ENCODE measurements around the gene TPRN. TPM values are rescaled to one million over a fixed set of nuclear protein-coding genes. Genes with fewer than 3 reads are reported as not detected.
"Not testable (repeated sequence)": the region's sequence is repeated elsewhere in the genome, so short reads cannot be mapped to it uniquely, and the experiment has no call there.

TPRN gene
- total RNA-seq, 2 donors from 2014 or later = 6.4 to 6.8 TPM

GRCh38 chr9:137244486-137245449, 44.2 kb upstream of the TPRN start:
- no peak overlapping the region for H3K27ac ChIP-seq
- peaks cover 23% of the 10 kb centered on the region for H3K36me3 ChIP-seq
- H3K4me3 ChIP-seq = no peak overlapping the region
- TF ChIP-seq, protein P1, sequence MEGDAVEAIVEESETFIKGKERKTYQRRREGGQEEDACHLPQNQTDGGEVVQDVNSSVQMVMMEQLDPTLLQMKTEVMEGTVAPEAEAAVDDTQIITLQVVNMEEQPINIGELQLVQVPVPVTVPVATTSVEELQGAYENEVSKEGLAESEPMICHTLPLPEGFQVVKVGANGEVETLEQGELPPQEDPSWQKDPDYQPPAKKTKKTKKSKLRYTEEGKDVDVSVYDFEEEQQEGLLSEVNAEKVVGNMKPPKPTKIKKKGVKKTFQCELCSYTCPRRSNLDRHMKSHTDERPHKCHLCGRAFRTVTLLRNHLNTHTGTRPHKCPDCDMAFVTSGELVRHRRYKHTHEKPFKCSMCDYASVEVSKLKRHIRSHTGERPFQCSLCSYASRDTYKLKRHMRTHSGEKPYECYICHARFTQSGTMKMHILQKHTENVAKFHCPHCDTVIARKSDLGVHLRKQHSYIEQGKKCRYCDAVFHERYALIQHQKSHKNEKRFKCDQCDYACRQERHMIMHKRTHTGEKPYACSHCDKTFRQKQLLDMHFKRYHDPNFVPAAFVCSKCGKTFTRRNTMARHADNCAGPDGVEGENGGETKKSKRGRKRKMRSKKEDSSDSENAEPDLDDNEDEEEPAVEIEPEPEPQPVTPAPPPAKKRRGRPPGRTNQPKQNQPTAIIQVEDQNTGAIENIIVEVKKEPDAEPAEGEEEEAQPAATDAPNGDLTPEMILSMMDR (IDR thresholded peaks at IDR 0.05) = no peak
- H3K4me1 ChIP-seq = peaks cover 0 to 33% of the 10 kb centered on the region in 2 donors
- H3K9me3 ChIP-seq = no peaks in the 10 kb centered on the region
- no peaks in the 10 kb centered on the region for H3K27me3 ChIP-seq
- DNase-seq (ENCODE audit: low spot score) = no peak

DNA sequence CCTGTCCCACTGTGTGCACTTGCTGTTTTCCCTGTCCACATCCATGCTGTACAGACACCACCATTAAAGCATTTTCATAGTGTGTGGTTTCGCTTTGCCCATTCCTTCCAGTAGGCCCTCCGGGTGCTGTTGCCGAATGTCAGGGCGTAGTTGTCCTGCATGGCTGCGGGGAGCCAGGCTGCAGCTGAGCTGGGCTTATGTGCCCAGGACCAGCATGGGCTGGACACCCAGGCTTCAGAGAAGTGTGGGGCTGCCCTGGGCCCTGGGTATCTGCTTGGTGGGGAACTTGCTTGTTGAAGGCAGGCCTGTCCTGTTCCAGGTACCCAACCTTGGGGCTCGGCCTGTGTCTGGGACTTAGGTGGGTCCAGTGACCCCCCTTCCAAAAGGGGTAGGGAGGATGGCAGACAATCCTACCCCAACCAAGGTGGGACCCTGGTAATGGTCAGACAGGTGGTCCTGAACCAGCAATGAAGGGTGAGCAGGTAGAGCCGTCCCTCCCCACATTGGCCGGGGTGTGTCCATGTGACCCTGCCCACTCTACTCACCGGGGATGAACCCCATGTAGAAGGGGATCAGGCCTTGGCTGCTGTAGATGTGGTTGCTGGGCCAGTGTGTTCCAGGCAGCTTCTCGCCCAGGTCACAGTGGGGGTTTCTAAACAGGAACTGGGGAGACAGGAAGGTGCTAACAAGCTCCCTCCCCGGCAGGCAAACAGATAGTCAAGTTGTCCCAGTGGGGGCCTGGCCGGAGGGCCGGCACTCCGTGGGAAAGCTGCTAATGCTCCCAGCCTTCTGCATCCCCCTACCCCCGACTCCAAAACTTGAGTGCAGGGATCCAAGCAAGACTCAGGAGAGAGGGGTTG, 43.3 kb upstream of the TPRN start:
- DNase-seq (ENCODE audit: low spot score) = no peak
- Histone ChIP-seq H3K36me3 (peaks cover 23% of the 10 kb centered on the region), H3K4me1 (peaks cover 0 to 40% of the 10 kb centered on the region in 2 donors), H3K27me3 (no peaks in the 10 kb centered on the region), H3K4me3 (no peak overlapping the region), H3K27ac (no peak overlapping the region), H3K9me3 (no peaks in the 10 kb centered on the region)
- TF ChIP-seq, protein P1 (IDR thresholded peaks at IDR 0.05) = no peak

DNA sequence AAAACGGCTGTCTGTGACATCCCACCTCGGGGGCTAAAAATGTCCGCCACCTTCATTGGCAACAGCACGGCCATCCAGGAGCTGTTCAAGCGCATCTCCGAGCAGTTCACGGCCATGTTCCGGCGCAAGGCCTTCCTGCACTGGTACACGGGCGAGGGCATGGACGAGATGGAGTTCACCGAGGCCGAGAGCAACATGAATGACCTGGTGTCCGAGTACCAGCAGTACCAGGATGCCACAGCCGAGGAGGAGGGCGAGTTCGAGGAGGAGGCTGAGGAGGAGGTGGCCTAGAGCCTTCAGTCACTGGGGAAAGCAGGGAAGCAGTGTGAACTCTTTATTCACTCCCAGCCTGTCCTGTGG, 42.7 kb upstream of the TPRN start:
- not testable (repeated sequence) for H3K27ac ChIP-seq; H3K27me3 ChIP-seq; DNase-seq (ENCODE audit: low spot score); H3K4me3 ChIP-seq; H3K9me3 ChIP-seq
- H3K36me3 ChIP-seq = peaks cover 23% of the 10 kb centered on the region
- H3K4me1 ChIP-seq = peaks cover 0 to 46% of the 10 kb centered on the region in 2 donors

DNA sequence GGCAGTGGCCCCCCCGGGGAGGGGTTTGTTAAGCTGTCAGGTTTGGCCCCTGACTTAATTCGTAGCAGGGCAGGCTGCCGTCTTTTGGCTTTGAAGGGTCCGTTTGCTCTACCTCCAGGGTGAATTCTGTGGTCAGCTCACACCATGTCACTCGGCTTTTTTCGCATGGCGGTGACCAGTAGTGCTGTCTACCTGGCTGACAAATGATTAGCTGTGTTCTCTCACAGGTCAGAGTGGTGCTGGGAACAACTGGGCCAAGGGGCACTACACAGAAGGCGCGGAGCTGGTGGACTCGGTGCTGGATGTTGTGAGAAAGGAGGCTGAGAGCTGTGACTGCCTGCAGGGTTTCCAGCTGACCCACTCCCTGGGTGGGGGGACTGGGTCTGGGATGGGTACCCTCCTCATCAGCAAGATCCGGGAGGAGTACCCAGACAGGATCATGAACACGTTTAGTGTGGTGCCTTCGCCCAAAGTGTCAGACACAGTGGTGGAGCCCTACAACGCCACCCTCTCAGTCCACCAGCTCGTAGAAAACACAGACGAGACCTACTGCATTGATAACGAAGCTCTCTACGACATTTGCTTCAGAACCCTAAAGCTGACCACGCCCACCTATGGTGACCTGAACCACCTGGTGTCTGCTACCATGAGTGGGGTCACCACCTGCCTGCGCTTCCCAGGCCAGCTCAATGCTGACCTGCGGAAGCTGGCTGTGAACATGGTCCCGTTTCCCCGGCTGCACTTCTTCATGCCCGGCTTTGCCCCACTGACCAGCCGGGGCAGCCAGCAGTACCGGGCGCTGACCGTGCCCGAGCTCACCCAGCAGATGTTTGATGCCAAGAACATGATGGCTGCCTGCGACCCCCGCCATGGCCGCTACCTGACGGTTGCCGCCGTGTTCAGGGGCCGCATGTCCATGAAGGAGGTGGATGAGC, 42.0 kb upstream of the TPRN start:
- Histone ChIP-seq H3K36me3 (peaks cover 23% of the 10 kb centered on the region), H3K4me1 (peaks cover 0 to 53% of the 10 kb centered on the region in 2 donors), H3K27me3 (no peaks in the 10 kb centered on the region), H3K4me3 (peak overlapping the region; percentile 84), H3K9me3 (no peaks in the 10 kb centered on the region), H3K27ac (peak overlapping the region; percentile 88 to 94)
- TF ChIP-seq, protein P1 (IDR thresholded peaks at IDR 0.05) = no peak
- DNase-seq (ENCODE audit: low spot score) = no peak

- Histone ChIP-seq H3K4me3 (peak overlapping the region; percentile 84), H3K36me3 (peaks cover 23% of the 10 kb centered on the region), H3K9me3 (no peaks in the 10 kb centered on the region), H3K27me3 (no peaks in the 10 kb centered on the region), H3K27ac (peak overlapping the region; percentile 88 to 94), H3K4me1 (peaks cover 0 to 61% of the 10 kb centered on the region in 2 donors)
- DNase-seq (ENCODE audit: low spot score) = peak; percentile 71
- TF ChIP-seq, protein P1 (IDR thresholded peaks at IDR 0.05) = no peak
Measured at GRCh38 chr9:137241490-137242268, 41.1 kb upstream of the TPRN start.
